Testis (tissue), 5 donors: ENCODE measurements around the gene ANKRD45. TPM values are rescaled to one million over a fixed set of nuclear protein-coding genes. Genes with fewer than 3 reads are reported as not detected.
A peak's percentile ranks its signal among the peaks of the same experiment; 100 is the strongest.

Source experiments
- DNase-seq: peaks from one replicate; pipeline ENCODE4 v3.0.0-alpha.2; 2019
- H3K27ac ChIP-seq, 2 donors: fragments of 200-600 bp; sonication (generic); one replicate each; pipeline ENCODE4 v1.5.1; 2019
- H3K27me3 ChIP-seq: fragments of 200-600 bp; sonication (generic); one replicate; pipeline ENCODE4 v1.5.1; 2019
- H3K36me3 ChIP-seq: fragments of 200-600 bp; sonication (generic); one replicate; pipeline ENCODE4 v1.5.1; 2017; ENCODE audit warnings: low read depth; ENCODE audit errors: missing control alignments
- H3K4me1 ChIP-seq: fragments of 200-600 bp; sonication (generic); one replicate; pipeline ENCODE4 v1.5.1; 2019
- H3K4me3 ChIP-seq, 2 donors: fragments of 200-600 bp; sonication (generic); one replicate each; pipeline ENCODE4 v1.5.1; 2017 to 2019
- H3K9me3 ChIP-seq: fragments of 200-600 bp; sonication (generic); one replicate; pipeline ENCODE4 v1.5.1; 2017
- CTCF ChIP-seq, 3 experiments: fragments of 450-650 bp in 2 of 3; fragments of 200-600 bp in 1 of 3; sonication (generic) in 1 of 3; IDR thresholded peaks; one replicate each; pipeline ENCODE4 v1.5.1; 2016 to 2019; ENCODE audit warnings: antibody characterized with exemption in 3 of 3, mild to moderate bottlenecking in 2 of 3, moderate library complexity in 1 of 3
- POLR2A ChIP-seq: fragments of 450-650 bp; IDR thresholded peaks from one replicate; pipeline ENCODE4 v1.6.1; 2017; ENCODE audit warnings: antibody characterized with exemption, mild to moderate bottlenecking, moderate library complexity
- WGBS, 2 donors: methylation state at CpG; one replicate each; pipeline ENCODE4 v1.1.5; 2018; 5-methylcytosine and 5-hydroxymethylcytosine counted together
- intact Hi-C: fragments of 100-400 bp; cut with DNase I; formaldehyde crosslinking; loops from one replicate; pipeline ENCODE4 v1.15.1; 2023; ENCODE audit warnings: low total_unique reads
- long read RNA-seq, 2 donors: transcript quantifications; one replicate each; lab custom pipeline, GENCODE V29; 2026
- polyA plus RNA-seq: library from polyadenylated mRNA; stranded (reverse); fragments of 350-450 nt; fragmentation: Illumina TruSeq; extraction: RNeasy Lipid Tissue Mini Kit (QIAGEN cat#74804); gene quantifications from one replicate; pipeline ENCODE4 v1.2.3, GENCODE V29; 2014; ENCODE audit warnings: low read depth, low replicate concordance; ENCODE audit not compliant: insufficient read depth
- total RNA-seq, 2 donors: library from RNA; depleted of rRNA; stranded (reverse); fragments of >200 nt; gene quantifications; one replicate each; pipeline ENCODE4 v1.2.3, GENCODE V29; 2016

The ANKRD45 gene
- 1 to 10 TPM; 6.7 to 8.4 TPM for total RNA-seq
- 37.9 TPM for polyA plus RNA-seq
- long read RNA-seq, donor 1, partial matches to known transcripts: 0 of 1 reads
- long read RNA-seq, donor 1, other reads (novel, unspliced or antisense): 0 of 1 reads
- long read RNA-seq, donor 2: 0 reads

GRCh38 chr1:173669491-173669941 is at the start of gene ANKRD45:
ANKRD45 (minus strand) TSS chr1:173669851; CDS start chr1:173659418, 10,433 bp downstream.
- Histone ChIP-seq H3K4me3 (peak within 1 kb of the TSS; percentile 53 to 56), H3K27ac (peak within 1 kb of the TSS in 1 of 2 donors; percentile 3), H3K4me1 (peaks cover 6% of the 10 kb centered on the region), H3K9me3 (no peaks in the 10 kb centered on the region), H3K27me3 (no peaks in the 10 kb centered on the region), H3K36me3 (no peaks in the 10 kb centered on the region)
- peak; percentile 80 for DNase-seq
- 2 to 4% methylated on average over 27 to 33 of the region's 33 CpGs for WGBS, 2 donors
- TF ChIP-seq POLR2A (no peak), CTCF (IDR thresholded peaks at IDR 0.05) (no peak)
- intact Hi-C loops: no loop called here

- TF ChIP-seq CTCF (IDR thresholded peaks at IDR 0.05): no peak
- TF ChIP-seq POLR2A: no peak
- intact Hi-C loops: no loop called here
- WGBS, 2 donors: 83 to 86% methylated on average over 2 of the region's 2 CpGs
Measured at GRCh38 chr1:173717238-173717637, 47.6 kb upstream of the ANKRD45 start.

GRCh38 chr1:173715538-173715844 is 45.8 kb upstream of the ANKRD45 start:
- Histone ChIP-seq H3K27me3 (no peaks in the 10 kb centered on the region), H3K4me1 (peaks cover 6% of the 10 kb centered on the region), H3K36me3 (no peaks in the 10 kb centered on the region), H3K27ac (peak overlapping the region; percentile 82 to 91), H3K4me3 (peak overlapping the region; percentile 84 to 90), H3K9me3 (no peaks in the 10 kb centered on the region)
- intact Hi-C loops: no loop called here
- DNase-seq: no peak
- no peak for TF ChIP-seq POLR2A
- TF ChIP-seq CTCF (IDR thresholded peaks at IDR 0.05): no peak
- WGBS, 2 donors: 0% methylated on average over 8 of the region's 8 CpGs

More at GRCh38 chr1:173717238-173717637, 47.6 kb upstream of the ANKRD45 start:
- H3K4me3 ChIP-seq: no peak overlapping the region
- peaks cover 6% of the 10 kb centered on the region for H3K4me1 ChIP-seq
- H3K27me3 ChIP-seq: no peaks in the 10 kb centered on the region
- DNase-seq: no peak
- H3K9me3 ChIP-seq: no peaks in the 10 kb centered on the region
- no peaks in the 10 kb centered on the region for H3K36me3 ChIP-seq
- no peak overlapping the region for H3K27ac ChIP-seq

GRCh38 chr1:173714759-173715537 is 45.3 kb upstream of the ANKRD45 start, which contains the start of gene KLHL20:
KLHL20 (plus strand) TSS chr1:173714981; CDS start chr1:173716044, 1,063 bp downstream.
- H3K9me3 ChIP-seq: no peaks in the 10 kb centered on the region
- no peaks in the 10 kb centered on the region for H3K36me3 ChIP-seq
- peak; percentile 86 for DNase-seq
- peak within 1 kb of the TSS; percentile 82 to 91 for H3K27ac ChIP-seq
- no peaks in the 10 kb centered on the region for H3K27me3 ChIP-seq
- WGBS, 2 donors: 0% methylated on average over 29 to 42 of the region's 43 CpGs
- peaks cover 6% of the 10 kb centered on the region for H3K4me1 ChIP-seq
- H3K4me3 ChIP-seq: peak within 1 kb of the TSS; percentile 84 to 90
- intact Hi-C loops: no loop called here
- TF ChIP-seq POLR2A (no peak), CTCF (IDR thresholded peaks at IDR 0.05) (no peak)
